ENCODE data around the gene SUSD4. TPM values are rescaled to one million over a fixed set of nuclear protein-coding genes. Genes with fewer than 3 reads are reported as not detected.

The SUSD4 gene
- total and polyA plus RNA-seq, 2 donors (not counting 3 experiments of a cell fraction or from before 2014, with no cell fraction given), result not detected

GRCh38 chr1:223231011-223231572 is 132.9 kb downstream of the SUSD4 start:
- no peak overlapping the region for H3K9ac ChIP-seq (replicated peaks; ENCODE audit: extremely low read depth, insufficient read depth, low read length)
- H4K20me1 ChIP-seq (replicated peaks; ENCODE audit: control insufficient read depth, extremely low read depth, insufficient read depth, low read length), result no peaks in the 10 kb centered on the region
- H3K36me3 ChIP-seq (ENCODE audit: control insufficient read depth in 2 of 2, extremely low read depth in 1 of 2, insufficient read depth in 2 of 2, low read length in 2 of 2), result no peaks in the 10 kb centered on the region
- H3K9me1 ChIP-seq (replicated peaks; ENCODE audit: control insufficient read depth, extremely low read depth, insufficient read depth, low read length), result no peaks in the 10 kb centered on the region
- TF ChIP-seq EZH2 (IDR thresholded peaks at IDR 0.05; ENCODE audit: borderline replicate concordance, low read depth, low read length, severe bottlenecking) (no peak), GATA2 (IDR thresholded peaks at IDR 0.05; ENCODE audit: insufficient read depth, insufficient read length, low read depth, low read length) (no peak), POLR2A (IDR thresholded peaks at IDR 0.05; ENCODE audit: low read depth, low read length) (no peak), JUN (IDR thresholded peaks at IDR 0.05; ENCODE audit: borderline replicate concordance, insufficient read depth, insufficient read length, low read depth) (no peak), MAX (IDR thresholded peaks at IDR 0.05; ENCODE audit: insufficient read depth, insufficient read length) (no peak), CTCF (IDR thresholded peaks at IDR 0.05; ENCODE audit: extremely low read depth in 1 of 2, insufficient read depth in 1 of 2, low read depth in 1 of 2, low read length in 2 of 2) (no peak), FOS (IDR thresholded peaks at IDR 0.05; ENCODE audit: borderline replicate concordance, insufficient read depth, low read length) (no peak), MYC (IDR thresholded peaks at IDR 0.05; ENCODE audit: low read depth, low read length) (no peak), POLR2AphosphoS5 (IDR thresholded peaks at IDR 0.05; ENCODE audit: insufficient read depth, low read depth, low read length) (no peak)
- H3K9me3 ChIP-seq (replicated peaks; ENCODE audit: control insufficient read depth, insufficient read depth, low read length), result no peaks in the 10 kb centered on the region
- DNase-seq (ENCODE audit: low read depth, low spot score) (no peak), FAIRE-seq (no peak)
- no TSS peak for BruUV-seq (replicated peaks)
- intact Hi-C loops (cut with micrococcal nuclease), result loop anchor here (5.0 to 10.0 kb wide), 3 partner anchors 99 to 436 kb away; no protein-coding TSS in a partner anchor
- no peak overlapping the region for H2AFZ ChIP-seq (ENCODE audit: low read depth, low read length)
- CTCF ChIA-PET, result no interaction called here
- POLR2A ChIA-PET, result no interaction called here
- peaks cover 13% of the 10 kb centered on the region for H3K4me1 ChIP-seq (ENCODE audit: control insufficient read depth, extremely low read depth, insufficient read depth, low read length)
- no peak overlapping the region for H3K4me3 ChIP-seq (replicated peaks in 1 of 3; ENCODE audit: insufficient read depth in 1 of 3, low read depth in 1 of 3, low read length in 3 of 3)
- no peak overlapping the region for H3K27ac ChIP-seq (ENCODE audit: insufficient read depth, low read depth, low read length)
- peaks cover 0 to 2% of the 10 kb centered on the region in 2 experiments for H3K27me3 ChIP-seq (ENCODE audit: control insufficient read depth in 2 of 2, insufficient read depth in 2 of 2, low read length in 2 of 2)
- no peaks in the 10 kb centered on the region for H3K79me2 ChIP-seq (ENCODE audit: control insufficient read depth, insufficient read depth, low read length)
- dilution Hi-C loops (cut with MboI; ENCODE audit: extremely low pct_ligation_motif_present, low sequenced_read_pairs), result no loop called here
- H3K4me2 ChIP-seq (ENCODE audit: insufficient read depth, low read length), result no peak overlapping the region
